Peyer's patch (tissue), 4 donors: ENCODE results near the gene SRPK2.

Experiments
- POLR2A ChIP-seq, 2 donors: fragments of 450-650 bp; IDR thresholded peaks; one replicate each; pipeline ENCODE4 v1.5.1; 2017; ENCODE audit warnings: antibody characterized with exemption in 2 of 2, mild to moderate bottlenecking in 2 of 2, moderate library complexity in 2 of 2
- TF ChIP-seq, protein P1 (sequence below), 6 experiments: fragments of 450-650 bp in 4 of 6; fragments of 200-600 bp in 2 of 6; sonication (generic) in 1 of 6; IDR thresholded peaks; one replicate each; pipeline ENCODE4 v1.5.1; 2017 to 2019; ENCODE audit warnings: antibody characterized with exemption in 6 of 6, mild to moderate bottlenecking in 3 of 6, moderate library complexity in 1 of 6

- TF ChIP-seq, protein P1, sequence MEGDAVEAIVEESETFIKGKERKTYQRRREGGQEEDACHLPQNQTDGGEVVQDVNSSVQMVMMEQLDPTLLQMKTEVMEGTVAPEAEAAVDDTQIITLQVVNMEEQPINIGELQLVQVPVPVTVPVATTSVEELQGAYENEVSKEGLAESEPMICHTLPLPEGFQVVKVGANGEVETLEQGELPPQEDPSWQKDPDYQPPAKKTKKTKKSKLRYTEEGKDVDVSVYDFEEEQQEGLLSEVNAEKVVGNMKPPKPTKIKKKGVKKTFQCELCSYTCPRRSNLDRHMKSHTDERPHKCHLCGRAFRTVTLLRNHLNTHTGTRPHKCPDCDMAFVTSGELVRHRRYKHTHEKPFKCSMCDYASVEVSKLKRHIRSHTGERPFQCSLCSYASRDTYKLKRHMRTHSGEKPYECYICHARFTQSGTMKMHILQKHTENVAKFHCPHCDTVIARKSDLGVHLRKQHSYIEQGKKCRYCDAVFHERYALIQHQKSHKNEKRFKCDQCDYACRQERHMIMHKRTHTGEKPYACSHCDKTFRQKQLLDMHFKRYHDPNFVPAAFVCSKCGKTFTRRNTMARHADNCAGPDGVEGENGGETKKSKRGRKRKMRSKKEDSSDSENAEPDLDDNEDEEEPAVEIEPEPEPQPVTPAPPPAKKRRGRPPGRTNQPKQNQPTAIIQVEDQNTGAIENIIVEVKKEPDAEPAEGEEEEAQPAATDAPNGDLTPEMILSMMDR (IDR thresholded peaks at IDR 0.05) = no peak
- TF ChIP-seq POLR2A (IDR thresholded peaks at IDR 0.05) = no peak
Measured at GRCh38 chr7:105213611-105214010, 175.1 kb downstream of the SRPK2 start.
